ENCODE data around the gene C1QTNF1.
A peak's percentile ranks its signal among the peaks of the same experiment; 100 is the strongest.

Gene C1QTNF1

DNA sequence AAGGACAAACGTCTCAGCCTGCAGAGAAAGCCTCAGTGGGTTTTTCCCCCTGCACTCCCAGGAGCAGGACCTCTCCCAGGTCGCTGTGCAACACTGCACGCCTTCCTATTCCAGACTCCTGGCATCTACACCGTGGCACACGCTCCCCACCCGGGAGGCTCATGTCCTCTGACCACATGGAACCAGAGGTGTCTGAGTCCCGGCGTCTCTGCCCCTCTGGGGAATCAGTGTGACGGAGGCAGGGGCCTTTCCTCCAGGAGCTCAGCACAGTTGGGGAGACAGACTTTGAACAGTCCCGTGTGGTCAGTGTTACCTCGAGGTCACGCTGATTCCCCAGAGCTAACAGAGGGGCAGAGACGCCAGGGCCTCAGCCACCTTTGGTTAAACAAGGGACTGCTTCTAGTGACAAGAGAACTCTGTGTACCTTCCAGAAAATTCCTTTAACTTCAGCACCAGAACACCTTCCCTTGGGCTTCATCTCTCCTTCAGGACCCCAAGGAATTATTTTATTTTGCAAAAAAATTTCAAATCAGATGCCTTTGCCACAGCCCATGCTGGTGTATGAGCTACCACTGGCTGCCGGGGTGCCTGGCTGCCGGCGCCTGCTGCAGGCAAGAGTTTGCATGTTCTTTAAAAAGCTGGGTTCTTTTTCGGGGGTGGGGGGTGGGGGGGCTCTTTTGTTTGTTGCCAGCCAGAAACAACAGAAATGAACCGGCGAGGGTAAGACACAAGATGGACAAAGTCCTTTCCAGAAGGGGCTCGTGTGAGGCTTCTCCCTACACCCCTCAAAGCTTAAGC is 21.0 kb upstream of the C1QTNF1 start:
- no peak for DNase-seq
- no peak overlapping the region for H3K4me3 ChIP-seq (ENCODE audit: low read depth, low read length)
- TF ChIP-seq, protein P1, sequence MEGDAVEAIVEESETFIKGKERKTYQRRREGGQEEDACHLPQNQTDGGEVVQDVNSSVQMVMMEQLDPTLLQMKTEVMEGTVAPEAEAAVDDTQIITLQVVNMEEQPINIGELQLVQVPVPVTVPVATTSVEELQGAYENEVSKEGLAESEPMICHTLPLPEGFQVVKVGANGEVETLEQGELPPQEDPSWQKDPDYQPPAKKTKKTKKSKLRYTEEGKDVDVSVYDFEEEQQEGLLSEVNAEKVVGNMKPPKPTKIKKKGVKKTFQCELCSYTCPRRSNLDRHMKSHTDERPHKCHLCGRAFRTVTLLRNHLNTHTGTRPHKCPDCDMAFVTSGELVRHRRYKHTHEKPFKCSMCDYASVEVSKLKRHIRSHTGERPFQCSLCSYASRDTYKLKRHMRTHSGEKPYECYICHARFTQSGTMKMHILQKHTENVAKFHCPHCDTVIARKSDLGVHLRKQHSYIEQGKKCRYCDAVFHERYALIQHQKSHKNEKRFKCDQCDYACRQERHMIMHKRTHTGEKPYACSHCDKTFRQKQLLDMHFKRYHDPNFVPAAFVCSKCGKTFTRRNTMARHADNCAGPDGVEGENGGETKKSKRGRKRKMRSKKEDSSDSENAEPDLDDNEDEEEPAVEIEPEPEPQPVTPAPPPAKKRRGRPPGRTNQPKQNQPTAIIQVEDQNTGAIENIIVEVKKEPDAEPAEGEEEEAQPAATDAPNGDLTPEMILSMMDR (IDR thresholded peaks at IDR 0.05; ENCODE audit: low read depth, low read length), result no peak
- peaks cover 40% of the 10 kb centered on the region for H3K36me3 ChIP-seq
- no peaks in the 10 kb centered on the region for H3K27me3 ChIP-seq (ENCODE audit: insufficient read depth, low read depth, severe bottlenecking)
- no peak overlapping the region for H3K27ac ChIP-seq
- H3K9me3 ChIP-seq (ENCODE audit: severe bottlenecking), result no peaks in the 10 kb centered on the region

DNA sequence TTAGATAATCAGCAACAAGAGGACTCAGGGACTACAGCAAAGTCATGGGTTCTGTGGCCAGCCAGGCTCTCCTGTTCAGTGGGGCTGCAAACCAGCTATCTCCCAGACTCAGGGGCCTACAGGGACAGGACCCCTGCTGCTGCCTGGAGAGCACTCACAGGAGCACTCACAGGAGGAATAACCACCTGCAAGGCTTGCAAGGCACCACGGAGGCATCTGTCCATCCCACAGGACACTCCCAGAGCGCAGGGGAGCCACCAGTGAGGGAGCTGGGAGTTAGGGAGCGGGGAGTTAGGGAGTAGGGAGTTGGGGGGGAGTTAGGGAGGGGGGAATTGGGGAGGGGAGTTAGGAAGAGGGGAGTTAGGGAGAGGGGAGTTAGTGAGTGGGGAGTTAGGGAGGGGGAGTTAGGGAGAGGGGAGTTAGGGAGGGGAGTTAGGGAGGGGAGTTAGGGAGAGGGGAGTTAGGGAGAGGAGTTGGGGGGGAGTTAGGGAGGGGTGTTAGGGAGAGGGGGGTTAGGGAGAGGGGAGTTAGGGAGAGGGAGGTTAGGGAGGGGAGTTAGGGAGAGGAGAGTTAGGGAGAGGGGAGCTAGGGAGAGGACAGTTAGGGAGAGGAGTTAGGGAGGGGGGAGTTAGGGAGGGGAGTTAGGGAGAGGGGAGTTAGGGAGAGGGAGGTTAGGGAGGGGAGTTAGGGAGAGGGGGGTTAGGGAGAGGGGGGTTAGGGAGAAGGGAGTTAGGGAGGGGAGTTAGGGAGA is 20.1 kb upstream of the C1QTNF1 start:
- Histone ChIP-seq H3K27me3 (ENCODE audit: insufficient read depth, low read depth, severe bottlenecking) (no peaks in the 10 kb centered on the region), H3K4me3 (ENCODE audit: low read depth, low read length) (no peak overlapping the region), H3K27ac (no peak overlapping the region), H3K36me3 (peaks cover 43% of the 10 kb centered on the region), H3K9me3 (ENCODE audit: severe bottlenecking) (no peaks in the 10 kb centered on the region)
- no peak for DNase-seq
- TF ChIP-seq, protein P1 (IDR thresholded peaks at IDR 0.05; ENCODE audit: low read depth, low read length), result no peak

DNA sequence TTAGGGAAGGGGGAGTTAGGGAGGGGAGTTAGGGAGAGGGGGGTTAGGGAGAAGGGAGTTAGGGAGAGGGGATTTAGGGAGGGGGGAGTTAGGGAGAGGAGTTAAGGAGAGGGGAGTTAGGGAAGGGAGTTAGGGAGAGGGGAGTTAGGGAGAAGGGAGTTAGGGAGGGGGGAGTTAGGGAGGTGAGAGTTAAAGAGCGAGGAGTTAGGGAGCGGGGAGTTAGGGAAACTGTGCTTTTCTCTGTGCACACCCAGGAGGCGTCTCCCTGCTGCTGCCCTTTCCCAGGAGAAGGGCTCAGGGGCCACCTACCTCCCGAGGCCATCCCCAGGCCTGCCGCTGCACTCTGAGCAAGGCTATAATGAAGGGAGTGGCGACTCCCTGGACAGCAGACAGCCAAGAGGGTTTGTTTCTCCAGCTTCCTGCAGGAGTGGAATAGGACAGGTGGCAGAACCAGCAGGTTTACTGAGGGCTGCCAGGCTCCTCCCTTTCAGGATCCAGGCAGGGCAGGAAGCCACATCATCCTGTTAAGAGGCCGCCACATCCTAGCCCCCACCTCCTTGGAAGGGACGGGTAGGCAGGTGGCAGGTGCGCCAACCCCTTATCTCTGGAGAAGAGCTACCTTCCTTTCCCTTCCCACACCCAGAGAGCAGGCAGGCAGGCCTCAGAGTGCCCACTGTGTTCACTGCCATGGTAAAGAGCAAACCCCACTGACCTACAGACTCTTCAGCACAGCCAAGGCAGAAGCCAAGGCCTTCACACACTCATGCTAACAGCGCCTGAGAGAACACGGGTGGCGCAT is 18.7 kb upstream of the C1QTNF1 start:
- Histone ChIP-seq H3K4me3 (ENCODE audit: low read depth, low read length) (no peak overlapping the region), H3K27ac (peak overlapping the region; percentile 5), H3K36me3 (peaks cover 35% of the 10 kb centered on the region), H3K27me3 (ENCODE audit: insufficient read depth, low read depth, severe bottlenecking) (no peaks in the 10 kb centered on the region), H3K9me3 (ENCODE audit: severe bottlenecking) (no peaks in the 10 kb centered on the region)
- TF ChIP-seq, protein P1 (IDR thresholded peaks at IDR 0.05; ENCODE audit: low read depth, low read length), result no peak
- DNase-seq, result peak; percentile 43

DNA sequence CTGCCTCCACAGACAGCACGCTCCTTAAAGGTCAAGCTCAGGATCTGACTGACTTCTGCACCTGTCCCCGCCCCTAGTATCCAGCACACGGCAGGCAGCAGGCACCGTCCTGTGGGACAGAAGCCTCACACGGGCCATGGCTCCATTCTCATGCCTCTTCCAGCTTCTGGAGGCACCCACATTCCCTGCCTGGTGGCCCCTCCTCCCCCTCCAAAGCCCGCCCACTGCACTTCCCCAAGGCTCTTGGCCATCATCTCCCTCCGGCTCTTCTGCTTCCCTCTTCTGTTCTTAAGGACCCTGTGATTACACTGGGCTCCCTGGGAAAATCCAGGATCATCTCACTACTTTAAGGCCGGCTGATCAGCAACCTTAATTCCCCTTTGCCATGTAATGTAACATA is 17.9 kb upstream of the C1QTNF1 start:
- peak overlapping the region; percentile 20 for H3K27ac ChIP-seq
- H3K36me3 ChIP-seq, result peaks cover 30% of the 10 kb centered on the region
- no peak overlapping the region for H3K4me3 ChIP-seq (ENCODE audit: low read depth, low read length)
- TF ChIP-seq, protein P1 (IDR thresholded peaks at IDR 0.05; ENCODE audit: low read depth, low read length), result no peak
- H3K9me3 ChIP-seq (ENCODE audit: severe bottlenecking), result no peaks in the 10 kb centered on the region
- H3K27me3 ChIP-seq (ENCODE audit: insufficient read depth, low read depth, severe bottlenecking), result no peaks in the 10 kb centered on the region
- DNase-seq, result peak; percentile 76

DNA sequence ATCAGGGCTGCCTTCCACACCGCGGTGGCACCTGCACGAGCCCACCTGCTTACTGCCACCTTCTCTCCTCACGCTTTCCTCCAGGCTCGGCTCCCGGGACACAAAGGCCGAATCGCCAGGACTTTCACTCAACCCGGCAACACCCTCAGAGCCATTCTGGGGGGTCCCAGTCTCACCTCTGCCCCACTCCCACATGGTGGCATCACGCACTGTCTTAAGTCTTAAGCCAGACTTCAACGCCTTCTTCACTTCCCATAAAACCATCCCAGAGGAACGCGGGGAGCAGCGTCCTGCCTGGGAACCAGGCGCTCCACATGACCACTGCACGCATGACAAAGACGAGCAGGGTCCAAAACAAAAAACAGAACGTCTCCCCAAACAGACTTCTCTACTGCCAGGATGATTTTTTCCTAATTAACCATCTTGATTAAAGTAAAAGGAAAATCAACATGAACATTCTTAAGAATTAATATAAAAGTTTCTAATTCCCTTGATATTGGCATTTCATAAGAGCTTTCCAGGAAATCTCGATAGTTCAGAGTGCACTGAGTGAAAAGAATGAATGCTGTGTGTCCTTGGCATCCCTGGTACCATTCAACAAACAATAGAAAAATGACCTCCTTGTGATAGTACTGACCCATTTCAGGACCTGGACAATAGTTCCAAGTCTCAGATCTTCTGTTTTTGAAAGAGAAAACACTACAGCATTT is 17.0 kb upstream of the C1QTNF1 start:
- Histone ChIP-seq H3K27me3 (ENCODE audit: insufficient read depth, low read depth, severe bottlenecking) (no peaks in the 10 kb centered on the region), H3K36me3 (peaks cover 30% of the 10 kb centered on the region), H3K27ac (no peak overlapping the region), H3K4me3 (ENCODE audit: low read depth, low read length) (no peak overlapping the region), H3K9me3 (ENCODE audit: severe bottlenecking) (no peaks in the 10 kb centered on the region)
- DNase-seq, result no peak
- TF ChIP-seq, protein P1 (IDR thresholded peaks at IDR 0.05; ENCODE audit: low read depth, low read length), result no peak

All from WERI-Rb-1 (cell line).